GM12878 (cell line): Measurements from ENCODE around the gene RASA4B.
"Not testable (repeated sequence)": the region's sequence is repeated elsewhere in the genome, so short reads cannot be mapped to it uniquely, and the experiment has no call there.

Source experiments
- BCL11A ChIP-seq: IDR thresholded peaks from 2 replicates; pipeline ENCODE4 v1.6.1; 2011; ENCODE audit warnings: low read depth, low read length
- CEBPB ChIP-seq, 2 experiments: fragments of 150-350 bp in 1 of 2; IDR thresholded peaks; 2 replicates each; pipeline ENCODE4 v1.6.1; 2012 to 2014; ENCODE audit warnings: low read depth in 2 of 2, low read length in 2 of 2, borderline replicate concordance in 1 of 2, inconsistent platforms in 1 of 2
- HDAC2 ChIP-seq: fragments of 200-600 bp; sonication (generic); IDR thresholded peaks from 2 replicates; pipeline ENCODE4 v1.6.1; 2017
- HDGF ChIP-seq: fragments of 450-650 bp; IDR thresholded peaks from 2 replicates; pipeline ENCODE4 v1.6.1; 2016; ENCODE audit warnings: antibody characterized with exemption
- POLR2A ChIP-seq: IDR thresholded peaks from 2 replicates; pipeline ENCODE4 v1.6.1; 2011; ENCODE audit warnings: low read depth, mild to moderate bottlenecking, low read length
- POLR2AphosphoS5 ChIP-seq: IDR thresholded peaks from 2 replicates; pipeline ENCODE4 v1.6.1; 2011; ENCODE audit warnings: mild to moderate bottlenecking, low read length, inconsistent platforms
- POU2F2 ChIP-seq: IDR thresholded peaks from 3 replicates; pipeline ENCODE4 v1.6.1; 2011; ENCODE audit warnings: low read depth, mild to moderate bottlenecking, low read length, borderline replicate concordance
- ZBED1 ChIP-seq: IDR thresholded peaks from 2 replicates; pipeline ENCODE4 v1.6.1; 2016; ENCODE audit warnings: borderline replicate concordance
- ZZZ3 ChIP-seq: IDR thresholded peaks from 2 replicates; pipeline ENCODE4 v1.6.1; 2011; ENCODE audit warnings: low read depth; ENCODE audit not compliant: control insufficient read depth, insufficient read length
- TF ChIP-seq, protein P1 (sequence below): IDR thresholded peaks from 2 replicates; pipeline ENCODE4 v1.6.1; 2011; ENCODE audit warnings: low read depth, low read length, improper control_type of control experiment, borderline replicate concordance
- TF ChIP-seq, protein P2 (sequence below): fragments of 450-650 bp; IDR thresholded peaks from 2 replicates; pipeline ENCODE4 v1.6.1; 2017; ENCODE audit warnings: mild to moderate bottlenecking
- TF ChIP-seq, protein P3 (sequence below): IDR thresholded peaks from 2 replicates; pipeline ENCODE4 v1.6.1; 2012; ENCODE audit warnings: low read length, inconsistent platforms
- TF ChIP-seq, protein P4 (sequence below), 3 experiments: IDR thresholded peaks in 2 of 3; conservative IDR thresholded peaks in 1 of 3; 2 replicates each; pipeline ENCODE4 v1.5.1; 2011; ENCODE audit warnings: low read depth in 3 of 3, low read length in 3 of 3, mild to moderate bottlenecking in 3 of 3, control low read depth in 2 of 3, moderate library complexity in 2 of 3, inconsistent platforms in 1 of 3, mixed read lengths in 1 of 3; ENCODE audit not compliant: control insufficient read depth in 2 of 3, insufficient read depth in 1 of 3; ENCODE audit errors: extremely low read depth in 1 of 3
- TF ChIP-seq, protein P5 (sequence below): IDR thresholded peaks from 2 replicates; pipeline ENCODE4 v1.6.1; 2012; ENCODE audit warnings: mild to moderate bottlenecking, low read depth, low read length

DNA sequence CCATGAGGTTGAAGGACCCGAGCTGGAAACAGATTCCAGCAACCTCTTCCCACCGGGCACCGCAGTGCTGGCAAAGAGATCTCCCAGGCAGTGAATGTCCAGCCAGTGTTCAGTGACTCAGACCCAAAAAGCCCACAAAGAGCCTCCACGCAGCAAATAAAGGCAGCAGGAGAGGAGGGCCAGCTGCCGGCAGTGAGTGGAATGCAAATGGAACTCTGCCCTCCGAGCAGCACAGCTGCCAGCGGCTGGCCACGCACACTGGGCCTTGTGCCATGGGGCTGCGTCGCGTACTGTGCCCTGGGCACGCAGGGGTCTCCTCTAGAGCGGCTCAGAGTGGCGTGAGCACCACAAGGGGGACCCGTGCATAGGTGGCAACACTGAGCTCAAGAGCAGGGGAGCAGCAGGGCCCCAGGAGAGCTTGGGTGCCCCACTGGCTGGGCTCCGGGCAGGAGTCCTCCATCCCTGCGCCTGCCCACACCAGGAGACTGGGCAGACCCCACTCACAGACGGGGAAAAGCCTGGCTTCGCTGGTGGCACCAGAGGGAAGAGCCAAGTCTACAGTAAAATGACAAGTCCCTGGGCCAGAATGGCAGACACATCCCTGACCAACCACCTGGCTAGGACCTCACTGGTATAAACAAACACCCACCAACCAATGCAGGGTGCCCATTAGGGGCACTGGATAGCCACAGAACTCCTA, 42.7 kb downstream of the RASA4B start:
- not testable (repeated sequence) for TF ChIP-seq HDAC2; BCL11A; ZBED1; POU2F2; HDGF; POLR2AphosphoS5; POLR2A; CEBPB (IDR thresholded peaks at IDR 0.05; ENCODE audit: borderline replicate concordance in 1 of 2, low read depth in 2 of 2, low read length in 2 of 2); ZZZ3
- TF ChIP-seq, protein P1, sequence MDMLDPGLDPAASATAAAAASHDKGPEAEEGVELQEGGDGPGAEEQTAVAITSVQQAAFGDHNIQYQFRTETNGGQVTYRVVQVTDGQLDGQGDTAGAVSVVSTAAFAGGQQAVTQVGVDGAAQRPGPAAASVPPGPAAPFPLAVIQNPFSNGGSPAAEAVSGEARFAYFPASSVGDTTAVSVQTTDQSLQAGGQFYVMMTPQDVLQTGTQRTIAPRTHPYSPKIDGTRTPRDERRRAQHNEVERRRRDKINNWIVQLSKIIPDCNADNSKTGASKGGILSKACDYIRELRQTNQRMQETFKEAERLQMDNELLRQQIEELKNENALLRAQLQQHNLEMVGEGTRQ, result not testable (repeated sequence)
- TF ChIP-seq, protein P2, sequence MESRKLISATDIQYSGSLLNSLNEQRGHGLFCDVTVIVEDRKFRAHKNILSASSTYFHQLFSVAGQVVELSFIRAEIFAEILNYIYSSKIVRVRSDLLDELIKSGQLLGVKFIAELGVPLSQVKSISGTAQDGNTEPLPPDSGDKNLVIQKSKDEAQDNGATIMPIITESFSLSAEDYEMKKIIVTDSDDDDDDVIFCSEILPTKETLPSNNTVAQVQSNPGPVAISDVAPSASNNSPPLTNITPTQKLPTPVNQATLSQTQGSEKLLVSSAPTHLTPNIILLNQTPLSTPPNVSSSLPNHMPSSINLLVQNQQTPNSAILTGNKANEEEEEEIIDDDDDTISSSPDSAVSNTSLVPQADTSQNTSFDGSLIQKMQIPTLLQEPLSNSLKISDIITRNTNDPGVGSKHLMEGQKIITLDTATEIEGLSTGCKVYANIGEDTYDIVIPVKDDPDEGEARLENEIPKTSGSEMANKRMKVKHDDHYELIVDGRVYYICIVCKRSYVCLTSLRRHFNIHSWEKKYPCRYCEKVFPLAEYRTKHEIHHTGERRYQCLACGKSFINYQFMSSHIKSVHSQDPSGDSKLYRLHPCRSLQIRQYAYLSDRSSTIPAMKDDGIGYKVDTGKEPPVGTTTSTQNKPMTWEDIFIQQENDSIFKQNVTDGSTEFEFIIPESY, result not testable (repeated sequence)
- TF ChIP-seq, protein P3, sequence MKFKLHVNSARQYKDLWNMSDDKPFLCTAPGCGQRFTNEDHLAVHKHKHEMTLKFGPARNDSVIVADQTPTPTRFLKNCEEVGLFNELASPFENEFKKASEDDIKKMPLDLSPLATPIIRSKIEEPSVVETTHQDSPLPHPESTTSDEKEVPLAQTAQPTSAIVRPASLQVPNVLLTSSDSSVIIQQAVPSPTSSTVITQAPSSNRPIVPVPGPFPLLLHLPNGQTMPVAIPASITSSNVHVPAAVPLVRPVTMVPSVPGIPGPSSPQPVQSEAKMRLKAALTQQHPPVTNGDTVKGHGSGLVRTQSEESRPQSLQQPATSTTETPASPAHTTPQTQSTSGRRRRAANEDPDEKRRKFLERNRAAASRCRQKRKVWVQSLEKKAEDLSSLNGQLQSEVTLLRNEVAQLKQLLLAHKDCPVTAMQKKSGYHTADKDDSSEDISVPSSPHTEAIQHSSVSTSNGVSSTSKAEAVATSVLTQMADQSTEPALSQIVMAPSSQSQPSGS, result not testable (repeated sequence)
- TF ChIP-seq, protein P4, sequence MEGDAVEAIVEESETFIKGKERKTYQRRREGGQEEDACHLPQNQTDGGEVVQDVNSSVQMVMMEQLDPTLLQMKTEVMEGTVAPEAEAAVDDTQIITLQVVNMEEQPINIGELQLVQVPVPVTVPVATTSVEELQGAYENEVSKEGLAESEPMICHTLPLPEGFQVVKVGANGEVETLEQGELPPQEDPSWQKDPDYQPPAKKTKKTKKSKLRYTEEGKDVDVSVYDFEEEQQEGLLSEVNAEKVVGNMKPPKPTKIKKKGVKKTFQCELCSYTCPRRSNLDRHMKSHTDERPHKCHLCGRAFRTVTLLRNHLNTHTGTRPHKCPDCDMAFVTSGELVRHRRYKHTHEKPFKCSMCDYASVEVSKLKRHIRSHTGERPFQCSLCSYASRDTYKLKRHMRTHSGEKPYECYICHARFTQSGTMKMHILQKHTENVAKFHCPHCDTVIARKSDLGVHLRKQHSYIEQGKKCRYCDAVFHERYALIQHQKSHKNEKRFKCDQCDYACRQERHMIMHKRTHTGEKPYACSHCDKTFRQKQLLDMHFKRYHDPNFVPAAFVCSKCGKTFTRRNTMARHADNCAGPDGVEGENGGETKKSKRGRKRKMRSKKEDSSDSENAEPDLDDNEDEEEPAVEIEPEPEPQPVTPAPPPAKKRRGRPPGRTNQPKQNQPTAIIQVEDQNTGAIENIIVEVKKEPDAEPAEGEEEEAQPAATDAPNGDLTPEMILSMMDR (IDR thresholded peaks at IDR 0.05 in 2 of 3, conservative IDR thresholded peaks at IDR 0.05 in 1 of 3; ENCODE audit: control insufficient read depth in 2 of 3, extremely low read depth in 1 of 3, insufficient read depth in 1 of 3, low read depth in 3 of 3, low read length in 3 of 3), result not testable (repeated sequence)
- TF ChIP-seq, protein P5, sequence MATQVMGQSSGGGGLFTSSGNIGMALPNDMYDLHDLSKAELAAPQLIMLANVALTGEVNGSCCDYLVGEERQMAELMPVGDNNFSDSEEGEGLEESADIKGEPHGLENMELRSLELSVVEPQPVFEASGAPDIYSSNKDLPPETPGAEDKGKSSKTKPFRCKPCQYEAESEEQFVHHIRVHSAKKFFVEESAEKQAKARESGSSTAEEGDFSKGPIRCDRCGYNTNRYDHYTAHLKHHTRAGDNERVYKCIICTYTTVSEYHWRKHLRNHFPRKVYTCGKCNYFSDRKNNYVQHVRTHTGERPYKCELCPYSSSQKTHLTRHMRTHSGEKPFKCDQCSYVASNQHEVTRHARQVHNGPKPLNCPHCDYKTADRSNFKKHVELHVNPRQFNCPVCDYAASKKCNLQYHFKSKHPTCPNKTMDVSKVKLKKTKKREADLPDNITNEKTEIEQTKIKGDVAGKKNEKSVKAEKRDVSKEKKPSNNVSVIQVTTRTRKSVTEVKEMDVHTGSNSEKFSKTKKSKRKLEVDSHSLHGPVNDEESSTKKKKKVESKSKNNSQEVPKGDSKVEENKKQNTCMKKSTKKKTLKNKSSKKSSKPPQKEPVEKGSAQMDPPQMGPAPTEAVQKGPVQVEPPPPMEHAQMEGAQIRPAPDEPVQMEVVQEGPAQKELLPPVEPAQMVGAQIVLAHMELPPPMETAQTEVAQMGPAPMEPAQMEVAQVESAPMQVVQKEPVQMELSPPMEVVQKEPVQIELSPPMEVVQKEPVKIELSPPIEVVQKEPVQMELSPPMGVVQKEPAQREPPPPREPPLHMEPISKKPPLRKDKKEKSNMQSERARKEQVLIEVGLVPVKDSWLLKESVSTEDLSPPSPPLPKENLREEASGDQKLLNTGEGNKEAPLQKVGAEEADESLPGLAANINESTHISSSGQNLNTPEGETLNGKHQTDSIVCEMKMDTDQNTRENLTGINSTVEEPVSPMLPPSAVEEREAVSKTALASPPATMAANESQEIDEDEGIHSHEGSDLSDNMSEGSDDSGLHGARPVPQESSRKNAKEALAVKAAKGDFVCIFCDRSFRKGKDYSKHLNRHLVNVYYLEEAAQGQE, result not testable (repeated sequence)
